NCI-H1694 treated with DMSO at 0.1 percent for 48 hours (cell line): Measurements from ENCODE around the gene LRRC23.

ENCODE experiments used
- DNase-seq: peaks from one replicate; lab custom pipeline; 2025; lab: John Stamatoyannopoulos, UW

Gene LRRC23

GRCh38 chr12:6958609-6959057, 54.0 kb downstream of the LRRC23 start:
- DNase-seq: no peak

- DNase-seq: no peak
These were observed 54.6 kb downstream of the LRRC23 start for GRCh38 chr12:6959058-6959804.

GRCh38 chr12:6959805-6960592, 55.4 kb downstream of the LRRC23 start:
- DNase-seq: no peak

DNA sequence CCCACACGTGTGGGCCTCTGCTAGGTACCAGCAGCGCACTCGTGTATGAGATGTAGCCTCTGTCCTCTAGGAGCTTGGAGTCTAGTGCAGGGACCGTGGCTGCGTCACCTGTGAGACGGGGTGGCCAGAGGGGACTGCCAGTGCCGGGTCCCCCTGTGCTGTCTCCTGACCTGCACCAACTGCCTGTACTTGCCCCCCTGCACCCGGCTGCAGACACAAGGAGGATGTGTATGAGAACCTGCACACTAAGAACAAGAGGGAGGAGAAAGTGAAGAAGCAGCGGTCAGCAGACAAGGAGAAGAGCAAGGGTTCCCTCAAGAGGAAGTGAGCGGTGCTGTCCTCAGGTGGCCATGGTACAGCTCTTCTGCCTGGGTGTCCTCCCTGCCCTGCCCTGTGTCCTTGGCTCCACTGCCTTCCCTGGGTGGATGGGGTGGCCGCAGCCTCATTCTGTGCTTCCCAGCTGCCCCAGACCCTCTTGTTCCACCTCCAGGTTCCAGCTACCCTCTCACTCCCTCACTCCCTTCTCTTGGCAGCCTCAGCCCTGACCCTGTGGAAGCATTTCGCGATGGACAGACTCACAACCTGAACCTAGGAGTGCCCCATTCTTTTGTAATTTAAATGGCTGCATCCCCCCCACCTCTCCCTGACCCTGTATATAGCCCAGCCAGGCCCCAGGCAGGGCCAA, 56.1 kb downstream of the LRRC23 start:
- no peak for DNase-seq

GRCh38 chr12:6961278-6961694, 56.7 kb downstream of the LRRC23 start:
- no peak for DNase-seq

- DNase-seq: peak; percentile 83
These were observed 57.2 kb downstream of the LRRC23 start for GRCh38 chr12:6961695-6962284.

GRCh38 chr12:6962285-6963015, 57.8 kb downstream of the LRRC23 start:
- no peak for DNase-seq

DNA sequence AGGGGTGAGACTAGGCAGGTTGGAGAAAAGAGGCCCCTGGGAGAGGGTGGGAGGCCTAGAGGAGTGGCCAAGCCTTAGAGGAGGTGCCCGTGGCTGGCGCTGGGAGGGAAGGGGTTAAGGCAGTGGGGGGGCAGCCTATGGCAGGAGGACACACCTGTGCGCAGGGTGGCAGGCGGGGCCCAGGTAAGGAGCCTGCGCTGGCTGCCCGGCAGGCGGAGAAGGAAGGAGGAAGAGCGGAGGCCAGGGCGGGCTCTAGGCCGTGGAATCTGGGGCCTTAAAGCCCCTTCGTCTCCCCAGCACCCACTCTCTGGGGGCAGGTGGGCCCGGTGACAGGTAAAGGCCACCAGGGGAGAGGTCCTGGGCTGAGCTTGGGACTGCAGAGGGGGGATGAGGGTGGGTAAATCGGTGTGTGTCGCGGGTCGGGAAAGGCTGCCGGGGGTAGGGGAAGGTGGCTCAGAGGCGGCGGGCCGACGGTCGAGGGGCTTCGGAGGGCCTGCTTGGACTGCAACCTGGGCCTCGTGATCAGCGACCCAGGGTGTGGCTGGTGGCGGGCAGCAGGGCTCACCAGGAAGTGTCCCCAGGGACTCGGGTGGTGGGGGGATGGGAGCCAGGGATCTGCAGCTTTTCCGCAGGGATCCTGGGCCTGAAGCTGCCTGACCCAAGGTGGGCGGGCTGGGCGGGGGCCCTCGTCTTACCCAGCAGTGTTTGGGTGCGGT, 58.6 kb downstream of the LRRC23 start:
- no peak for DNase-seq
